K562 (cell line): ENCODE data around the gene IL20. TPM values are rescaled to one million over a fixed set of nuclear protein-coding genes. Genes with fewer than 3 reads are reported as not detected.

Experiments
- BCOR ChIP-seq: fragments of 450-650 bp; IDR thresholded peaks from 2 replicates; pipeline ENCODE4 v1.6.1; 2016
- CGGBP1 ChIP-seq: fragments of 250-450 bp; sonication (Bioruptor Pico); IDR thresholded peaks from 2 replicates; pipeline ENCODE4 v1.9.0; 2021; ENCODE audit warnings: mild to moderate bottlenecking
- FUS ChIP-seq: fragments of 200-400 bp; formaldehyde crosslinking; optimal IDR thresholded peaks from 2 replicates; pipeline ENCODE3; 2017; ENCODE audit warnings: low read depth, low read length
- HMG20A ChIP-seq: fragments of 450-650 bp; formaldehyde crosslinking; conservative IDR thresholded peaks from 2 replicates; pipeline ENCODE4 v1.4.0; 2020; ENCODE audit warnings: mild to moderate bottlenecking, mixed read lengths
- JUNB ChIP-seq: fragments of 450-650 bp; formaldehyde crosslinking; conservative IDR thresholded peaks from 2 replicates; pipeline ENCODE4 v1.4.0; 2020; ENCODE audit warnings: mild to moderate bottlenecking
- KDM2B ChIP-seq: fragments of 250-450 bp; sonication (Bioruptor Pico); IDR thresholded peaks from 2 replicates; pipeline ENCODE4 v1.8.0; 2021; ENCODE audit warnings: mild to moderate bottlenecking, moderate library complexity
- MAX ChIP-seq: sonication (generic); formaldehyde crosslinking; IDR thresholded peaks from 2 replicates; pipeline ENCODE4 v1.9.0; 2022; ENCODE audit warnings: mild to moderate bottlenecking, missing genetic modification reagents
- NFYB ChIP-seq: IDR thresholded peaks from 2 replicates; pipeline ENCODE4 v1.6.1; 2011; ENCODE audit warnings: mild to moderate bottlenecking, moderate library complexity; ENCODE audit not compliant: insufficient read length; ENCODE audit errors: extremely low read depth
- NR1H2 ChIP-seq: sonication (generic); formaldehyde crosslinking; IDR thresholded peaks from 2 replicates; pipeline ENCODE4 v1.4.0; 2020; ENCODE audit warnings: mild to moderate bottlenecking, missing genetic modification reagents
- NR2F6 ChIP-seq: fragments of 450-650 bp; formaldehyde crosslinking; IDR thresholded peaks from 2 replicates; pipeline ENCODE4 v1.4.0; 2020; ENCODE audit warnings: mild to moderate bottlenecking
- RBFOX2 ChIP-seq: fragments of 200-400 bp; formaldehyde crosslinking; IDR thresholded peaks from 2 replicates; pipeline ENCODE4 v1.6.1; 2017; ENCODE audit warnings: low read depth, mild to moderate bottlenecking, low read length, moderate library complexity
- RCOR1 ChIP-seq, 2 experiments: IDR thresholded peaks; 2 replicates each; pipeline ENCODE4 v1.6.1; 2012; ENCODE audit warnings: low read depth in 2 of 2, low read length in 2 of 2, borderline replicate concordance in 1 of 2, improper control_type of control experiment in 1 of 2
- RFX1 ChIP-seq: fragments of 450-650 bp; IDR thresholded peaks from 2 replicates; pipeline ENCODE4 v1.6.1; 2016; ENCODE audit warnings: mild to moderate bottlenecking, moderate library complexity
- RFX7 ChIP-seq: fragments of 250-450 bp; sonication (Bioruptor Pico); IDR thresholded peaks from 2 replicates; pipeline ENCODE4 v1.5.1; 2021; ENCODE audit warnings: mild to moderate bottlenecking
- SIRT6 ChIP-seq: IDR thresholded peaks from one replicate; pipeline ENCODE4 v1.6.1; 2012; ENCODE audit warnings: low read depth, mild to moderate bottlenecking, control low read depth, inconsistent platforms, low read length, moderate library complexity
- SMARCB1 ChIP-seq: IDR thresholded peaks from 2 replicates; pipeline ENCODE4 v1.6.1; 2011; ENCODE audit warnings: improper control_type of control experiment, low read depth; ENCODE audit not compliant: insufficient read length
- SNIP1 ChIP-seq: fragments of 450-650 bp; IDR thresholded peaks from 2 replicates; pipeline ENCODE4 v1.7.1; 2017; ENCODE audit warnings: low read depth, mild to moderate bottlenecking
- TSC22D4 ChIP-seq: fragments of 450-650 bp; IDR thresholded peaks from 2 replicates; pipeline ENCODE4 v1.6.1; 2016; ENCODE audit warnings: missing genetic modification characterization, missing biosample characterization, control low read depth
- ZBTB11 ChIP-seq, 3 experiments: fragments of 200-800 bp in 1 of 3; fragments of 250-450 bp in 1 of 3; fragments of 450-650 bp in 1 of 3; sonication (Bioruptor Pico) in 1 of 3; sonication (Bioruptor generic) in 1 of 3; formaldehyde crosslinking in 1 of 3; IDR thresholded peaks; 2 replicates each; pipeline versions ENCODE4 v1.6.1 to v1.8.0; 2016 to 2022; ENCODE audit warnings: mild to moderate bottlenecking in 2 of 3, missing genetic modification characterization in 2 of 3, missing compliant biosample characterization in 1 of 3, moderate library complexity in 1 of 3
- ZFP1 ChIP-seq: fragments of 450-650 bp; formaldehyde crosslinking; IDR thresholded peaks from 2 replicates; pipeline ENCODE4 v1.4.0; 2020; ENCODE audit warnings: mild to moderate bottlenecking, mixed read lengths
- ZNF263 ChIP-seq: sonication (generic); formaldehyde crosslinking; IDR thresholded peaks from 2 replicates; pipeline ENCODE4 v1.8.0; 2022; ENCODE audit warnings: mild to moderate bottlenecking, missing genetic modification reagents, borderline replicate concordance
- ZNF274 ChIP-seq: IDR thresholded peaks from 2 replicates; pipeline ENCODE4 v1.6.1; 2011; ENCODE audit warnings: low read depth, mild to moderate bottlenecking, low read length, moderate library complexity, borderline replicate concordance
- ZNF347 ChIP-seq: fragments of 450-650 bp; formaldehyde crosslinking; IDR thresholded peaks from 2 replicates; pipeline ENCODE4 v1.4.0; 2020; ENCODE audit warnings: low read depth, mild to moderate bottlenecking, moderate library complexity
- ZNF384 ChIP-seq: IDR thresholded peaks from 2 replicates; pipeline ENCODE4 v1.6.1; 2012; ENCODE audit warnings: low read depth, low read length, improper control_type of control experiment
- ZNF507 ChIP-seq: conservative IDR thresholded peaks from 2 replicates; pipeline ENCODE4 v1.6.1; 2017; ENCODE audit warnings: missing genetic modification characterization, missing compliant biosample characterization
- ZNF511 ChIP-seq: sonication (generic); formaldehyde crosslinking; IDR thresholded peaks from 2 replicates; pipeline ENCODE4 v1.8.0; 2022; ENCODE audit warnings: mild to moderate bottlenecking, missing genetic modification reagents
- ZNF75A ChIP-seq: fragments of 450-650 bp; formaldehyde crosslinking; IDR thresholded peaks from 2 replicates; pipeline ENCODE4 v1.4.0; 2020; ENCODE audit warnings: mild to moderate bottlenecking
- polyA plus RNA-seq, 8 experiments: library from polyadenylated mRNA; depleted of rRNA in 4 of 8; stranded (reverse) in 5 of 8; unstranded in 3 of 8; fragments of >200 nt; fragmentation: Nextera tagmentation in 2 of 8; fragmentation: Illumina TruSeq in 1 of 8; extraction: Ambion mirVana in 2 of 8; extraction: Trizol in 1 of 8; gene quantifications; 2 replicates each; pipeline versions ENCODE4 v1.2.1 to v1.2.3, GENCODE V29; 2011 to 2014; ENCODE audit warnings: inconsistent platforms in 1 of 8, missing spikeins in 1 of 8
- total RNA-seq, 7 experiments: library from RNA; depleted of rRNA in 6 of 7; stranded (reverse); fragments of >200 nt in 6 of 7; fragmentation: Illumina TruSeq in 2 of 7; extraction: Trizol in 2 of 7; gene quantifications; 2 replicates each; pipeline versions ENCODE4 v1.2.1 to v1.2.3, GENCODE V29; 2011 to 2021; ENCODE audit warnings: low replicate concordance in 1 of 7

Gene IL20
- total and polyA plus RNA-seq, 9 of the 15 experiments (the other 6 are each of a cell fraction or from before 2014, with no cell fraction given): not detected

GRCh38 chr1:206847337-206847834 lies 18.0 kb upstream of the IL20 start (continued):
- TF ChIP-seq KDM2B (no peak), ZNF274 (peak; percentile 70; the same call in 1 of the 2 replicates), CGGBP1 (CRISPR knock-in tag) (no peak), ZNF507 (no peak), ZNF347 (no peak), ZNF75A (CRISPR knock-in tag) (no peak), SNIP1 (no peak), JUNB (CRISPR knock-in tag) (no peak), ZNF511 (CRISPR knock-in tag) (no peak), RBFOX2 (no peak), RFX1 (peak; percentile 47), TSC22D4 (tag) (no peak), FUS (no peak), ZNF384 (no peak), ZNF263 (CRISPR knock-in tag) (no peak), RCOR1 (IDR thresholded peaks at IDR 0.05; ENCODE audit: borderline replicate concordance in 1 of 2, low read depth in 2 of 2, low read length in 2 of 2) (peak; percentile 74 to 91; a peak in 3 of 4 replicates), ZFP1 (CRISPR knock-in tag) (no peak), NR2F6 (CRISPR knock-in tag) (no peak), NR1H2 (CRISPR knock-in tag) (peak; percentile 75; the same call in 1 of the 2 replicates), HMG20A (CRISPR knock-in tag) (no peak), ZBTB11 (CRISPR knock-in tag; IDR thresholded peaks at IDR 0.05) (peak in 1 of 3 experiments; percentile 82; a peak in 2 of 6 replicates), SIRT6 (no peak), SMARCB1 (peak; percentile 16), NFYB (no peak), RFX7 (CRISPR knock-in tag) (no peak), BCOR (peak; percentile 70; the same call in 1 of the 2 replicates), MAX (CRISPR knock-in tag) (no peak)
